GM12873 (cell line): ENCODE data around the gene ZG16B.

Experiments
- TF ChIP-seq, protein P1 (sequence below): IDR thresholded peaks from 2 replicates; pipeline ENCODE4 v1.5.1; 2012; ENCODE audit warnings: low read depth, mild to moderate bottlenecking, moderate library complexity, low read length, control low read depth; ENCODE audit not compliant: insufficient read depth; ENCODE audit errors: missing control alignments

Gene ZG16B

DNA sequence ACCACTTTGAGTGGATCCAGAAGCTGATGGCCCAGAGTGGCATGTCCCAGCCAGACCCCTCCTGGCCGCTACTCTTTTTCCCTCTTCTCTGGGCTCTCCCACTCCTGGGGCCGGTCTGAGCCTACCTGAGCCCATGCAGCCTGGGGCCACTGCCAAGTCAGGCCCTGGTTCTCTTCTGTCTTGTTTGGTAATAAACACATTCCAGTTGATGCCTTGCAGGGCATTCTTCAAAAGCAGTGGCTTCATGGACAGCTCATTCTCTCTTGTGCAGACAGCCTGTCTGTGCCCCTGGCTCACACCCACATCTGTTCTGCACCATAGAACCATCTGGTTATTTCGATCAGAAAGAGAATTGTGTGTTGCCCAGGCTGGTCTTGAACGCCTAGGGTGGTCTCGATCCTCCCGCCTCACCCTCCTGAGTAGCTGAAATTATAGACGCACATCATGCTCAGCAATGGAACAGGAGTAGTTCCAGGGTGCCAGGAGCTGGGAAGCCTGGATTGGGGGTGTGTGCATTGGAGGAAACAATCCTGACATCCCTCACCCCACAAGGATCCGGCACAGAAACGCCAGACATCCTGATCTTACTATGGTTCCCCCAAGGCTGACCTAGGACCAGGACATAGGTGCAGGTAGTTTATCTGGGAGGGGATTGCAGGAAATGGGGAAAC lies 8.5 kb upstream of the ZG16B start:
- TF ChIP-seq, protein P1, sequence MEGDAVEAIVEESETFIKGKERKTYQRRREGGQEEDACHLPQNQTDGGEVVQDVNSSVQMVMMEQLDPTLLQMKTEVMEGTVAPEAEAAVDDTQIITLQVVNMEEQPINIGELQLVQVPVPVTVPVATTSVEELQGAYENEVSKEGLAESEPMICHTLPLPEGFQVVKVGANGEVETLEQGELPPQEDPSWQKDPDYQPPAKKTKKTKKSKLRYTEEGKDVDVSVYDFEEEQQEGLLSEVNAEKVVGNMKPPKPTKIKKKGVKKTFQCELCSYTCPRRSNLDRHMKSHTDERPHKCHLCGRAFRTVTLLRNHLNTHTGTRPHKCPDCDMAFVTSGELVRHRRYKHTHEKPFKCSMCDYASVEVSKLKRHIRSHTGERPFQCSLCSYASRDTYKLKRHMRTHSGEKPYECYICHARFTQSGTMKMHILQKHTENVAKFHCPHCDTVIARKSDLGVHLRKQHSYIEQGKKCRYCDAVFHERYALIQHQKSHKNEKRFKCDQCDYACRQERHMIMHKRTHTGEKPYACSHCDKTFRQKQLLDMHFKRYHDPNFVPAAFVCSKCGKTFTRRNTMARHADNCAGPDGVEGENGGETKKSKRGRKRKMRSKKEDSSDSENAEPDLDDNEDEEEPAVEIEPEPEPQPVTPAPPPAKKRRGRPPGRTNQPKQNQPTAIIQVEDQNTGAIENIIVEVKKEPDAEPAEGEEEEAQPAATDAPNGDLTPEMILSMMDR = no peak

DNA sequence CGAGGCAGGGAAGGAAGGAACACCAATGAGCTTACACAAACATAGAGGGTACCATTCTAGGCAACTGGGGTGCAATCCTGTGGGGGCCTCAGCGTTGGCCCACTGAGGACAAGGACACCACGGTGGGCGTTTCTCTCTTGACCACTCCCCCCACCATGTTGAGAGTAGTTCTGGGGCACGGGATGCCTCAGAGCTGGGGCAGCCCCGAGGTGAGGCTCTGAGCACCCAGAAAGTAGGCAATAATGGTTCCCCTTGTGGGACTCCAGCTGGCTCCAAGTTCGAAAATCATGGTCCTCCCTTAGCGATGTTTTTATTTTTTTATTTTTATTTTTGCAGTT lies 8.0 kb upstream of the ZG16B start:
- TF ChIP-seq, protein P1 = no peak

DNA sequence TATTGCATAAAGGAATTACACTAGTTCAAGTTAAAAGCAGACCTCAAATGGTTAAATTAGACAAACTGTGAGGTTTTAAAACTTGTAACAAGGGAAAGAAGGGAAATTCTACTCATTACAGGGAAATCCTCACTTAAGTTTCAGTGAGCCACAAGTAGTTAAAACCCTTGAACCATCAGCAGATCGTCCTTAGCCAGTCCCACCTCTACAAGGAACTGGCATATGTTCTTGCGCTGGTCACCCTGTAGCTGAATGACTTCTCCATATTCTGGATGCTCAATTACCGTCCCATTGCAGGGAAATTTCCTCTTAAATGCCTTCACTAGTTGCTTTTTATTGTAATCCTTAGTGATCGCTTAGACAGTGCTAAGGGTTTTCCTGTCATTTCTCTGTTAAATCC lies 7.6 kb upstream of the ZG16B start:
- TF ChIP-seq, protein P1 = no peak

DNA sequence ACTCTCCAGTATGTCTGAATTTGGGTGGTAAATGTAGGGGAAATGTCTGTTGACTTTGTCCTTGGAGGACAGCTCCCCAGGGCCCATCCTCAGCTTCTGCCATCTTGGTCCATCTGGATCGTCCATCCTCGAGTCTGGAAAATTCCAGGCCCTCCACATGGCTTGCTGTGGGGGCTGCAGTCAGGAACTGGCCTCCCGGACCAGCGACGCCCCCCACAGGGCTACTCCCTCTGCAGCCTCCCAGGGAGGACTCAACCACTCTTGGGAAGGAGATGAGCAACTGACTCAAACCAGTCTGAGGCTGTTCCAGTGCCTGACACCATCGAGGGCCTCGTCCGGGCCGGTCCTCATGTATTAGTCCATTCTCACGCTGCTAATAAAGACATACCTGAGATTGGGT lies 5.5 kb upstream of the ZG16B start:
- TF ChIP-seq, protein P1 = no peak

DNA sequence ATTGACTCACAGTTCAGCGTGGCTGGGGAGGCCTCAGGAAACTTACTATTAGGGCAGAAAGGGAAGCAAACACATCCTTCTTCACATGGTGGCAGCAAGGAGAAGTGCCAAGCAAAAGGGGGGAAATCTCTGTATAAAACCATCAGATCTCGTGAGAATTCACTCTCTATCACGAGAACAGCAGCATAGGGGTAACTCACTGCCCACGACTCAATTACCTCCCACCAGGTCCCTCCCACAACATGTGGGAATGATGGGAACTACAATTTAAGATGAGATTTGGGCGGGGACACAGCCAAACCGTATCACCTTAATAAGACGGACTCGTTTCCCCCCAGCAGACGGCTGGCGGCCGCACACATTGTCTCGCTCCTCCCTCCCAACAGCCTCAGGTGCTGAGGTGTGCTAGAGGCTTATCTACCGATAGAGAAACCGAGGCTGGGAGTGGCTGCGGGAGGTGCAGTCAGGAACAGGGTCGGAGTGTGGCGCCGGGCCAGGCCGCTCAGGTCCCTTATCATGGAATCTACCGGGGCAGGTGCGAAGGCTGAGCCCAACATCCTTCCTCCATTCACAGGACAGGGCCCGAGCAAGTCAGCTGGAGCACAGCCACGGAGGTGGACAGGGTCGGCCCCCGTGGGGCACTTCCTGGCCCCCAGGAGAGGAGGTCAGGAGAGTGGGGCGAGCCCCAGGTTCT lies 4.9 kb upstream of the ZG16B start:
- TF ChIP-seq, protein P1 = no peak

DNA sequence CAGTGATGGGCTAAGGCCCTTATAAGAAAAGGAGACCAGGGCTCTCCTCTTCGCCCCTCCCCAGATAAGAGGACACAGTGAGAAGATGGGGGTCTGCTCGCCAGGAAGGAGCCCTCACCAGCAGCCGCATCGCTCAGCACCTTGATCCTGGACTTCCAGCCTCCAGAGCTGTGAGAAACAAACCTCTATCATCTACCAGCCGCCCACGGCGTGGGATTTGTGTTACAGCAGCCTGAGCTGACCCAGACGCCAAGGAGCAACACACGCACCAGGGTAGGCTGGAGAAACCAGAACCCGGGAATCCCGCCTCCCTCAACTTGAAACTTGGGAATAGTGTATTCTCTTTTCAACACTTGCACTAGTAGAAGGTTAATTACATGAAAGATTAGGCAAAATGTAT lies 4.2 kb upstream of the ZG16B start:
- TF ChIP-seq, protein P1 = no peak

DNA sequence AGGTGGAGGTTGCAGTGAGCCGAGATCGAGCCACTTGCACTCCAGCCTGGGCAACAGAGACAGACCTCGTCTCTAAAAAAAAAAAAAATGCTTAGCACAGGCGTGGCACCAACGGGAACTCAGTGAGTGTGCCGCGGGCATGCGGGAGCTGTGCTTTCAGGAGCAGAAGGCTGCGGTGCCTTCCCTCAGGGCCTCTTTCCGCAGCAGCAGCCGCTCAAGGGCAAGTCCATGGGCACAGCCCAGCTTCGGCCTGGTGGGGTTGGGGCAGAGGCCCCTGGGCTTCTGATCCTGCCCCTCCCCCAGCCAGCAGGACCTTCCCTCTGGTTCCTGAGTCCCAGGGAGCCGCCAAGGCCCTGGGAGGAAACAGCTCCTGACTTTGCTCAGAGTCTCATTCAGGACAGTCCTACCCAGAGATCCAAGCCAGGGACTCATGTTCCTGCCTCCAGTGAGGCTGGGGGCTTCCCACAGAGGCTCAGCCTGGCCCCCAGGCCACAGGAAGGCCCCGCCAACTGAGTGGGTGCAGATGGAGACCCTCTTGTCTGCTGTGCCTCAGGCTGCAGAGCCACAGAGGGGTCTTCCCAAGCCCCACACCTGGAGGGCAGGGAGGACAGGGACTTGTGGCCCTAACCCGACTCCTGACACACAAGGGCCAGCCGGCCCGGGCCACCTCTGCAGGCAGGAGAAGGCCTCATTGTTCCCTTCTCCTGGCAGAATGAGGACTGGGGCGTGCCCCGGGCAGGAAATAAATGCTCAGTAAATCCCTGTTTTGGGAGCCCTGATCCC lies 3.3 kb upstream of the ZG16B start:
- TF ChIP-seq, protein P1 = no peak
